H1 (cell line): Measurements from ENCODE around the gene CYBA. TPM values are rescaled to one million over a fixed set of nuclear protein-coding genes. Genes with fewer than 3 reads are reported as not detected.

Source experiments
- CTCF ChIA-PET: fragments of 300-600 bp; sonication (Branson Sonifier 250); formaldehyde crosslinking; loops from one replicate; lab custom pipeline; 2021; ENCODE audit not compliant: partially characterized antibody; lab: Charles Lee
- POLR2A ChIA-PET: fragments of 300-600 bp; sonication (Branson Sonifier 250); formaldehyde crosslinking; loops from one replicate; lab custom pipeline; 2021; ENCODE audit warnings: inconsistent platforms; ENCODE audit not compliant: partially characterized antibody; lab: Charles Lee
- DNase-seq, 2 experiments: peaks; one replicate each; pipeline versions ENCODE4 v3.0.0 to v3.0.0-alpha.2; 2010 to 2022; ENCODE audit warnings: low spot score in 2 of 2, low read depth in 1 of 2, mixed read lengths in 1 of 2
- FAIRE-seq: peaks from 2 replicates; lab custom pipeline; 2011; peaks lifted over from hg19 to GRCh38; lab: Jason Lieb, UNC
- H2AFZ ChIP-seq: 2 replicates; pipeline ENCODE4 v1.8.1; 2012; ENCODE audit warnings: low read length, inconsistent platforms
- H2AK5ac ChIP-seq: 2 replicates; pipeline ENCODE4 v1.6.1; 2013; ENCODE audit warnings: low read depth, low read length
- H2BK120ac ChIP-seq: replicated peaks from 2 replicates; pipeline ENCODE3; 2013; ENCODE audit warnings: low read depth, low read length, inconsistent platforms
- H2BK12ac ChIP-seq: 2 replicates; pipeline ENCODE4 v1.6.1; 2013; ENCODE audit warnings: low read depth, low read length
- H2BK15ac ChIP-seq: 2 replicates; pipeline ENCODE4 v1.6.1; 2013; ENCODE audit warnings: low read length
- H2BK20ac ChIP-seq: 2 replicates; pipeline ENCODE4 v1.6.1; 2013; ENCODE audit warnings: low read length
- H2BK5ac ChIP-seq: 2 replicates; pipeline ENCODE4 v1.6.1; 2013; ENCODE audit warnings: low read depth, low read length
- H3K14ac ChIP-seq: 2 replicates; pipeline ENCODE4 v1.6.1; 2013; ENCODE audit warnings: inconsistent platforms; ENCODE audit not compliant: insufficient read length
- H3K18ac ChIP-seq: 2 replicates; pipeline ENCODE4 v1.6.1; 2013; ENCODE audit warnings: low read length; ENCODE audit errors: extremely low read depth
- H3K23ac ChIP-seq: 2 replicates; pipeline ENCODE4 v1.6.1; 2013; ENCODE audit warnings: inconsistent platforms; ENCODE audit not compliant: insufficient read length
- H3K23me2 ChIP-seq: 2 replicates; pipeline ENCODE4 v1.6.1; 2013; ENCODE audit warnings: low read depth, low read length
- H3K27ac ChIP-seq: 2 replicates; pipeline ENCODE4 v1.6.1; 2011; ENCODE audit warnings: low read depth, low read length, inconsistent platforms
- H3K27me3 ChIP-seq, 4 experiments: replicated peaks in 1 of 4; 1 replicate in 1 of 4; 2 replicates in 3 of 4; pipeline versions ENCODE4 v1.6.1 to v1.8.1; 2011 to 2013; ENCODE audit warnings: low read length in 3 of 4, mild to moderate bottlenecking in 3 of 4, inconsistent platforms in 2 of 4, mixed read lengths in 2 of 4, moderate library complexity in 1 of 4; ENCODE audit not compliant: control insufficient read depth in 3 of 4, insufficient read depth in 3 of 4; ENCODE audit errors: extremely low read depth in 1 of 4
- H3K36me3 ChIP-seq, 4 experiments: 2 replicates each; pipeline versions ENCODE4 v1.6.1 to v1.8.1; 2011 to 2013; ENCODE audit warnings: mild to moderate bottlenecking in 4 of 4, low read length in 3 of 4, moderate library complexity in 2 of 4, control low read depth in 1 of 4, inconsistent platforms in 1 of 4; ENCODE audit not compliant: insufficient read depth in 4 of 4, control insufficient read depth in 2 of 4
- H3K4ac ChIP-seq: replicated peaks from 2 replicates; pipeline ENCODE3; 2013; ENCODE audit warnings: low read length, low read depth, mixed read lengths, inconsistent platforms; ENCODE audit not compliant: insufficient read length
- H3K4me1 ChIP-seq, 4 experiments: replicated peaks in 1 of 4; 1 replicate in 1 of 4; 2 replicates in 3 of 4; pipeline versions ENCODE4 v1.6.1 to v1.8.1; 2011 to 2013; ENCODE audit warnings: low read length in 3 of 4, inconsistent platforms in 2 of 4, mixed read lengths in 1 of 4; ENCODE audit not compliant: insufficient read depth in 4 of 4, control insufficient read depth in 3 of 4
- H3K4me2 ChIP-seq, 2 experiments: 2 replicates each; pipeline versions ENCODE4 v1.6.1 to v1.8.1; 2011 to 2013; ENCODE audit warnings: low read depth in 2 of 2, low read length in 2 of 2, control low read depth in 1 of 2, inconsistent platforms in 1 of 2, mild to moderate bottlenecking in 1 of 2; ENCODE audit not compliant: insufficient read depth in 1 of 2
- H3K4me3 ChIP-seq, 4 experiments: fragments of 200-600, 300-600 bp in 1 of 4; sonication (generic), shearing (Covaris generic), sonication (Bioruptor Twin) in 1 of 4; 2 replicates each; pipeline versions ENCODE4 v1.5.1 to v1.8.1; 2011 to 2016; ENCODE audit warnings: low read length in 4 of 4, low read depth in 3 of 4, control low read depth in 2 of 4, inconsistent platforms in 2 of 4, mild to moderate bottlenecking in 2 of 4, mixed read lengths in 1 of 4, moderate library complexity in 1 of 4; ENCODE audit not compliant: insufficient read depth in 2 of 4; ENCODE audit errors: extremely low read depth in 1 of 4
- H3K56ac ChIP-seq: replicated peaks from 2 replicates; pipeline ENCODE3; 2013; ENCODE audit warnings: low read depth, mild to moderate bottlenecking, mixed read lengths, low read length, inconsistent platforms; ENCODE audit not compliant: insufficient read length
- H3K79me1 ChIP-seq: 2 replicates; pipeline ENCODE4 v1.6.1; 2013; ENCODE audit warnings: low read depth, low read length, control low read depth
- H3K79me2 ChIP-seq, 2 experiments: 2 replicates each; pipeline versions ENCODE4 v1.6.1 to v1.8.1; 2012 to 2013; ENCODE audit warnings: low read length in 2 of 2, mild to moderate bottlenecking in 2 of 2, inconsistent platforms in 1 of 2; ENCODE audit not compliant: insufficient read depth in 2 of 2, control insufficient read depth in 1 of 2
- H3K9ac ChIP-seq, 4 experiments: replicated peaks in 1 of 4; 1 replicate in 1 of 4; 2 replicates in 3 of 4; pipeline versions ENCODE4 v1.6.1 to v1.8.1; 2011 to 2013; ENCODE audit warnings: low read depth in 3 of 4, low read length in 3 of 4, control low read depth in 2 of 4, mild to moderate bottlenecking in 2 of 4, moderate library complexity in 2 of 4, inconsistent platforms in 1 of 4; ENCODE audit errors: extremely low read depth in 1 of 4
- H3K9me3 ChIP-seq, 2 experiments: 2 replicates each; pipeline versions ENCODE4 v1.6.1 to v1.8.1; 2012 to 2013; ENCODE audit warnings: mild to moderate bottlenecking in 2 of 2, moderate library complexity in 2 of 2, control low read depth in 1 of 2, inconsistent platforms in 1 of 2, low read depth in 1 of 2, low read length in 1 of 2, mixed read lengths in 1 of 2; ENCODE audit not compliant: insufficient read depth in 2 of 2
- H4K20me1 ChIP-seq, 2 experiments: replicated peaks in 1 of 2; 2 replicates each; pipeline versions ENCODE3 to v1.8.1; 2011 to 2013; ENCODE audit warnings: inconsistent platforms in 2 of 2, low read length in 2 of 2, mild to moderate bottlenecking in 1 of 2; ENCODE audit not compliant: insufficient read depth in 2 of 2, control insufficient read depth in 1 of 2
- H4K5ac ChIP-seq: 2 replicates; pipeline ENCODE4 v1.6.1; 2013; ENCODE audit warnings: low read length, low read depth, mixed read lengths, inconsistent platforms; ENCODE audit not compliant: insufficient read length
- H4K8ac ChIP-seq: 2 replicates; pipeline ENCODE4 v1.8.0; 2013; ENCODE audit warnings: mild to moderate bottlenecking, moderate library complexity, low read length, inconsistent platforms; ENCODE audit not compliant: insufficient read depth; ENCODE audit errors: extremely low read depth
- H4K91ac ChIP-seq: replicated peaks from 2 replicates; pipeline ENCODE3; 2013; ENCODE audit warnings: low read length, mixed read lengths, inconsistent platforms; ENCODE audit not compliant: insufficient read length
- ATF2 ChIP-seq: IDR thresholded peaks from 2 replicates; pipeline ENCODE4 v1.6.1; 2012; ENCODE audit warnings: low read length, inconsistent platforms
- CREB1 ChIP-seq: IDR thresholded peaks from 2 replicates; pipeline ENCODE4 v1.6.1; 2012; ENCODE audit warnings: inconsistent platforms
- HDAC2 ChIP-seq, 2 experiments: fragments of 300-600 bp in 1 of 2; sonication (generic) in 1 of 2; IDR thresholded peaks; 2 replicates each; pipeline ENCODE4 v1.6.1; 2011 to 2012; ENCODE audit warnings: low read depth in 2 of 2, low read length in 2 of 2, mild to moderate bottlenecking in 2 of 2, moderate library complexity in 2 of 2, borderline replicate concordance in 1 of 2, inconsistent platforms in 1 of 2
- MAX ChIP-seq: IDR thresholded peaks from 2 replicates; pipeline ENCODE4 v1.6.1; 2012; ENCODE audit warnings: inconsistent platforms
- NRF1 ChIP-seq: IDR thresholded peaks from 2 replicates; pipeline ENCODE4 v1.6.1; 2011; ENCODE audit warnings: mild to moderate bottlenecking, low read depth, low read length, improper control_type of control experiment
- SP2 ChIP-seq: IDR thresholded peaks from 2 replicates; pipeline ENCODE4 v1.6.1; 2012; ENCODE audit warnings: mild to moderate bottlenecking, low read length, inconsistent platforms
- SUZ12 ChIP-seq: fragments of 200-600 bp; sonication (generic); IDR thresholded peaks from 2 replicates; pipeline ENCODE4 v1.6.1; 2012; ENCODE audit warnings: mild to moderate bottlenecking, inconsistent platforms, low read length, moderate library complexity, mixed read lengths
- TAF1 ChIP-seq: IDR thresholded peaks from 2 replicates; pipeline ENCODE4 v1.6.1; 2011; ENCODE audit warnings: mild to moderate bottlenecking, low read depth, low read length
- TCF12 ChIP-seq: IDR thresholded peaks from 2 replicates; pipeline ENCODE4 v1.6.1; 2011; ENCODE audit warnings: low read depth, mild to moderate bottlenecking, low read length
- WGBS, 2 experiments: shearing (Covaris generic) in 1 of 2; methylation state at CpG; one replicate each; pipeline versions ENCODE4 v1.1.6 to v1.1.7; 2013 to 2015; ENCODE audit warnings: low lambda C conversion rate in 2 of 2, mixed read lengths in 2 of 2, inconsistent platforms in 1 of 2, low coverage in 1 of 2, missing lambda C conversion rate in 1 of 2; ENCODE audit not compliant: insufficient replicate concordance in 2 of 2, insufficient coverage in 1 of 2, insufficient read length in 1 of 2; ENCODE audit errors: extremely low coverage in 1 of 2, missing lambda C conversion rate in 1 of 2; 5-methylcytosine and 5-hydroxymethylcytosine counted together
- polyA plus RNA-seq, 7 experiments: library from polyadenylated mRNA; depleted of rRNA in 3 of 7; stranded (reverse) in 5 of 7; unstranded in 2 of 7; fragments of >200 nt in 5 of 7; fragments of 200-250 nt in 2 of 7; gene quantifications; 1 replicate in 5 of 7; 2 replicates in 1 of 7; 4 replicates in 1 of 7; pipeline versions ENCODE4 v1.2.1 to v1.2.3, GENCODE V29; 2011 to 2013; ENCODE audit warnings: missing spikeins in 2 of 7, mixed read lengths in 2 of 7
- total RNA-seq: library from RNA; stranded (reverse); fragmentation: NEBNext Ultra II Directional; extraction: Animal tissue kit (Norgen Biotek cat#: 25700); gene quantifications from 2 replicates; pipeline ENCODE4 v1.2.1, GENCODE V29; 2021

Gene CYBA
- total and polyA plus RNA-seq, 2 of the 8 experiments (the other 6 are each of a cell fraction or from before 2014, with no cell fraction given), result 136 to 254 TPM

DNA sequence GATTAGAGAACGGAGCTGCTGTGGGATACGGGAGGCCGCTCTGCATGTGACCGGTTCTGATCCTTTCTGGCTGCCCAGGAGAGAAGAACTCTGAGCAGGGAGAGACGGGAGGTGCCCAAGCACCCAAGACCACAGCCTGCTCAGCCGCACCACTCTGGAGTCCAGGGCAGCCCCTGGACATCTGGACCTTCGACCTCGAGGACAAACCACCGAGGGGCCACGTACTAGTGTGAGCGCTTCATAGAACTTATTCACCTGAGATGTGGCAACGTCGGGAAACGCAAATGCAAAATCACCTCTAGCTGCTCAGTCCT is 49.4 kb upstream of the CYBA start:
- Histone ChIP-seq H3K9ac (no peak overlapping the region), H2BK15ac (no peak overlapping the region), H4K8ac (peak overlapping the region; percentile 47; the same call in 1 of the 2 replicates), H3K14ac (no peak overlapping the region), H3K4me3 (no peak overlapping the region), H2BK5ac (no peak overlapping the region), H2BK12ac (no peak overlapping the region), H3K4ac (no peak overlapping the region), H4K91ac (no peak overlapping the region), H3K27me3 (no peaks in the 10 kb centered on the region), H3K56ac (no peak overlapping the region)
- no peak for FAIRE-seq
- POLR2A ChIA-PET, result interaction anchor here (1.1 kb wide), 1 partner anchor 36 kb away, joined by 3 read pairs; no protein-coding TSS in a partner anchor
- CTCF ChIA-PET, result interaction anchor here (0.6 to 1.5 kb wide), 4 partner anchors 28 to 1173 kb away, joined by 3 to 7 read pairs (median 3); partner anchors contain the start of gene TCF25
- TF ChIP-seq MAX (no peak), CREB1 (no peak), ATF2 (no peak), HDAC2 (IDR thresholded peaks at IDR 0.05; ENCODE audit: borderline replicate concordance in 1 of 2, low read depth in 2 of 2, low read length in 2 of 2) (no peak), TAF1 (no peak), TCF12 (no peak), SUZ12 (no peak), NRF1 (no peak), SP2 (no peak)
- TF ChIP-seq, all 59 proteins: peak for 0
- H3K18ac ChIP-seq, result no peak overlapping the region
- no peak overlapping the region for H2AFZ ChIP-seq
- no peaks in the 10 kb centered on the region for H3K9me3 ChIP-seq
- no peak overlapping the region for H3K27ac ChIP-seq
- H3K79me2 ChIP-seq, result peaks cover 0 to 14% of the 10 kb centered on the region in 2 experiments; a peak in 2 of 4 replicates
- 89% methylated on average over 14 of the region's 14 CpGs; no CpG with 5 or more reads in 1 of the 2 experiments for WGBS, 2 experiments
- peaks cover 0 to 15% (median 4%) of the 10 kb centered on the region in 4 experiments; a peak in 4 of 8 replicates for H3K36me3 ChIP-seq
- no peak for DNase-seq
- no peak overlapping the region for H3K23ac ChIP-seq
- no peak overlapping the region for H2AK5ac ChIP-seq
- H3K79me1 ChIP-seq, result peaks cover 7% of the 10 kb centered on the region; the same call in 1 of the 2 replicates
- H2BK20ac ChIP-seq, result no peak overlapping the region
- no peak overlapping the region for H2BK120ac ChIP-seq
- H4K5ac ChIP-seq, result no peak overlapping the region
- peaks cover 3% of the 10 kb centered on the region; the same call in 1 of the 2 replicates for H3K23me2 ChIP-seq
- H3K4me1 ChIP-seq, result peaks cover 0 to 4% (median 1%) of the 10 kb centered on the region in 4 experiments; a peak in 3 of 7 replicates
- H4K20me1 ChIP-seq, result peaks cover 2 to 4% of the 10 kb centered on the region in 2 experiments
- H3K4me2 ChIP-seq, result no peak overlapping the region
